NCI-H1417 treated with DMSO at 0.1 percent for 48 hours (cell line): Measurements from ENCODE around the gene OSBPL2.

Experiments
- DNase-seq: peaks from one replicate; lab custom pipeline; 2025; lab: John Stamatoyannopoulos, UW

The OSBPL2 gene

GRCh38 chr20:62313460-62314338 lies 75.4 kb downstream of the OSBPL2 start:
- no peak for DNase-seq

GRCh38 chr20:62314339-62314638 lies 76.0 kb downstream of the OSBPL2 start:
- DNase-seq: no peak

GRCh38 chr20:62314711-62315302 lies 76.5 kb downstream of the OSBPL2 start:
- no peak for DNase-seq

- DNase-seq: no peak
Observed at GRCh38 chr20:62315773-62316172, 77.5 kb downstream of the OSBPL2 start.

GRCh38 chr20:62316331-62317166 lies 78.2 kb downstream of the OSBPL2 start:
- no peak for DNase-seq

GRCh38 chr20:62317167-62317655 lies 78.9 kb downstream of the OSBPL2 start:
- DNase-seq: no peak

- DNase-seq: no peak
Observed at GRCh38 chr20:62318400-62319345, 80.4 kb downstream of the OSBPL2 start.

- no peak for DNase-seq
Observed at GRCh38 chr20:62319346-62319909, 81.1 kb downstream of the OSBPL2 start.

- no peak for DNase-seq
Observed at GRCh38 chr20:62320581-62321354, 82.4 kb downstream of the OSBPL2 start.

GRCh38 chr20:62321521-62321948 lies 83.2 kb downstream of the OSBPL2 start:
- no peak for DNase-seq

GRCh38 chr20:62321975-62322374 lies 83.7 kb downstream of the OSBPL2 start:
- no peak for DNase-seq

GRCh38 chr20:62322492-62323041 lies 84.2 kb downstream of the OSBPL2 start:
- no peak for DNase-seq

- no peak for DNase-seq
Observed at GRCh38 chr20:62323146-62323979, 85.0 kb downstream of the OSBPL2 start.

GRCh38 chr20:62323980-62324906 lies 85.9 kb downstream of the OSBPL2 start:
- DNase-seq: no peak

GRCh38 chr20:62325172-62325905 lies 87.0 kb downstream of the OSBPL2 start:
- DNase-seq: no peak

GRCh38 chr20:62326559-62326958 lies 88.2 kb downstream of the OSBPL2 start:
- DNase-seq: no peak
